IPS-18a (cell line): ENCODE results near the gene MFN2.
"Not testable (repeated sequence)": the region's sequence is repeated elsewhere in the genome, so short reads cannot be mapped to it uniquely, and the experiment has no call there.

Experiments
- H3K27ac ChIP-seq: one replicate; pipeline ENCODE4 v1.5.1; 2013; ENCODE audit warnings: low read length
- H3K27me3 ChIP-seq: one replicate; pipeline ENCODE4 v1.6.1; 2013; ENCODE audit warnings: mild to moderate bottlenecking, low read length; ENCODE audit not compliant: control insufficient read depth, insufficient read depth
- H3K36me3 ChIP-seq: one replicate; pipeline ENCODE4 v1.6.1; 2013; ENCODE audit warnings: low read depth, low read length; ENCODE audit not compliant: control insufficient read depth
- H3K4me1 ChIP-seq: one replicate; pipeline ENCODE4 v1.6.1; 2013; ENCODE audit warnings: low read depth, low read length; ENCODE audit not compliant: control insufficient read depth
- H3K4me3 ChIP-seq: one replicate; pipeline ENCODE4 v1.5.1; 2013; ENCODE audit warnings: low read length
- H3K9ac ChIP-seq: one replicate; pipeline ENCODE4 v1.6.1; 2013; ENCODE audit warnings: mild to moderate bottlenecking, low read length, moderate library complexity
- H3K9me3 ChIP-seq: one replicate; pipeline ENCODE4 v1.6.1; 2013; ENCODE audit warnings: low read depth, low read length; ENCODE audit not compliant: control insufficient read depth

MFN2 gene

DNA sequence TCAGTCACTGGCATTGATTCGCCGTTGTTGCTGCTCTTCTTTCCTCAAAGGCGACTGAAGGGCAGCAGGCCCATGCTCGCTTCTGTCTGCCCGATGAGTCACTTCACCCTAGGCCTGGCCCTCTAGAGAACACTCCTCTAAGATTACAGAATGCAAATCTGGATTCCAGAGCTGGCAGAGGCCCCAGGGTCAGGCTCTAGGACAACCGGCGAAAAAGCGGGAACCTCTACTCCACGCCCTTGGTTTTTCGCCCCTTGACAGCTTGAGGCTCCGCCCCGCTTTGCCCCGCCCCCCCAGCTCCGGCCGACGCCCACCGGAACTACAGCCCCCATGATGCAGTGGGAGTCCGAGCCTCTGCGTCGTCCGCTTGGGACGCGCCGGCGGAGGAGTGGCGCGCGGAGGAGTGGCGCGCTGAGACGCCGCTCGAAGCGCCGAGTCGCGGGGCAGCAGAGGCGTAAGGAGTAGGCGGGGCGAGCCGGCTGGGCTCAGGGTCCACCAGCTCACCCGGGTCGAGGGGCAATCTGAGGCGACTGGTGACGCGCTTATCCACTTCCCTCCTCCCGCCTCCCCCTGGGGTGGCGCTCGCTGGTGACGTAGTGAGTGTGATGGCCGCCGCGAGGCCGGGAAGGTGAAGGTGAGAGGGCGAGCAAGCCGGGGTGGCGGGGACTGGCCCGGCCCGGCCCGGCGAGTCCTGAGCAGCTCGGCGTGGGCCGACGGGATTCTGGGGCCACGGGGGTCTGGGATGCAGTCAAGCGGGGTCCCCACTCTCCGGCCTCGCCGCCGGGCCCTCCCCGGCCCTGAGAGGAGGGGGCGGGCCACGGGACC, at the start of gene MFN2:
MFN2 (plus strand) TSS at position 594 of the 825 bp plus-strand sequence. CDS start 8,725 bp downstream, outside the sequence.
- Histone ChIP-seq H3K4me3 (peak within 1 kb of the TSS; percentile 99), H3K9me3 (no peaks in the 10 kb centered on the region), H3K9ac (peak within 1 kb of the TSS; percentile 93), H3K27ac (peak within 1 kb of the TSS; percentile 73), H3K36me3 (peaks cover 33% of the 10 kb centered on the region), H3K4me1 (peaks cover 7% of the 10 kb centered on the region), H3K27me3 (no peaks in the 10 kb centered on the region)

DNA sequence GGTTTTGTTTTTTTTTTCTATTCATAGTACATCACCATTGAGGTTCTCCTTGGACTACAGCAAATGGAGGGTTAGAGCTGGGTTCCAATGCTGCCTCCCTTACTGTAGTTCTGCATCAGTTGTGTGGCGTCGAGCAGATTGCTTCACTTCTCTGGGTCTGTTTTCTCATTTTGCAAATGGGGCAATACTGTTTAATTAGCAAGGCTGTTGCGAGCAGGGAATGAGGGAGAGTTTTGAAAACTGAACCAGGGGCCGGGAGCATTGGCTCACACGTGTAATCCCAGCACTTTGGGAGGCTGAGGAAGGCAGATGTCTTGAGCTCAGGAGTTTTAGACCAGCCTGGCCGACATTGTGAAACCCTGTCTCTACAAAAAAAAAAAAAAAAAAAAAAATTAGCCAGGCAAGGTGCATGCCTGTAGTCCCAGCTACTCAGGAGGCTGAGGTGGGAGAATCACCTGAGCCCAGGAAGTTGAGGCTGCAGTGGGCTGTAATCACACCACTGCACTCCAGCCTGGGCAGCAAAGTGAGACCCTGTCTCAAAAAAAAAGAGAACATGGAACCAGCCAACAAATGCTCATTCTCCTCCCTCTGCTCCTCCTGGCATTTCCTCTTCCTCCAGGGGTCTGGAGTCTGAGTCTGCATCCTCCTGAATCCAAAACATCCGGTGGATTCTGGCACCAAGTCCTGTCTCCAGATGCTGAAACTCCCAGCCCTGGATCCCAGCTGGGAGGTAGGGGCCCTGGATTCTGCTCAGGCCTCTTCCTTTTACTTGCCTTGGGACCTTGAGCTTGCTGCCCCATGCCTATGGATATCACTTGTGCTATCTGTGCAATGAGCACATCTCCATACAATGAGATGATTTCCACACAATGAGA, 49.4 kb upstream of the MFN2 start:
- H3K4me3 ChIP-seq = no peak overlapping the region
- no peak overlapping the region for H3K9ac ChIP-seq
- no peaks in the 10 kb centered on the region for H3K36me3 ChIP-seq
- no peaks in the 10 kb centered on the region for H3K9me3 ChIP-seq
- no peak overlapping the region for H3K27ac ChIP-seq
- H3K27me3 ChIP-seq = no peaks in the 10 kb centered on the region
- peaks cover 4% of the 10 kb centered on the region for H3K4me1 ChIP-seq

DNA sequence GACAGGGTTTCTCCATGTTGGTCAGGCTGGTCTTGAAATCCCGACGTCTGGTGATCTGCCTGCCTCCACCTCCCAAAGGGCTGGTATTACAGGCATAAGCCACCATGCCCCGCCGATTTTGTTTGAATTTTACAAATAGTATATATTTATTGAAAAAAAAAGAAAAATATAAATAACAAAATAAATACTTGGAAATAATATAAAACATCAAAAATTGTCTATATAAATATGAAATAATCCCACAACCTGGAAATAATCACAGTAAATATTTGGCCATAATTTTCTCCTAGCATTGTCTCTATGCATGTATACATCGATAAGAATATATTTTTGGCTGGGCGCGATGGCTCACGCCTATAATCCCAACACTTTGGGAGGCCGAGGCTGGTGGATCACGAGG, 48.4 kb upstream of the MFN2 start:
- H3K4me1 ChIP-seq = peaks cover 4% of the 10 kb centered on the region

DNA sequence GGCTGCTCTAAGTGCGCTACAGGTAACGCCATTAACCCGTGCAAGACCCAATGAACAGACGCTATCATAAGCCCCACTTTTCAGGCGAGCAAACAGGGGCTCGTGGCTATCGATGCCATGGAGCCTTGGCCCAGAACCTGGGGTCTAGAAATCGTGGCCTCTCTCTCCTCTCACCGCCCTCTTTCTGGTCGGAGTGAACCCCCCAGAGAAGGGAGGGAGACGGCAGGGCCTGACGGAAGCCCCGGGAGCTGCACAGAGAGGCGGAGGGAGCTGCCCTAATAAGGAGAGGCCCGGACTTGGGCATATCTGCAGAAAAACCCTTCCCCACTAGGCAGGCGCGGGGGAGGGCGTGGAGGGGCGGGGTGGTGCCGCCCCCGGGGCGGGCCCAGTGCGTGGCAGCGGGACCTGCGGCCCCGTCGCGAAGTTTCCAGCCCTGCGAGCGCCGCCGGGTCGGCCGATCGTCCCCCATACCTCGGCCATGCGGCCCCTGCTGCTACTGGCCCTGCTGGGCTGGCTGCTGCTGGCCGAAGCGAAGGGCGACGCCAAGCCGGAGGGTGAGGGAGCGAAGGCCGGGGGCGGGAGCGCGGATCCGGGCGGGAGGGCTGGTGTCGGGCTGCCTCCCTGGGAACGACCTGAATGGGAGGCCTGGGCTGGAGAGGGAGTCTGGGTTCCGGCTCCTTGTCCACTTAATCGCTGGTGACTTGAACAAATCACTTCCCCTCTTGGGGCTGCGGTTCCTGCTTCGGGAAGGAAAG, 45.8 kb upstream of the MFN2 start, which contains the start of gene PLOD1:
PLOD1 (plus strand) TSS at position 416 of the 755 bp plus-strand sequence; CDS start at position 479, 63 bp downstream.
- no peaks in the 10 kb centered on the region for H3K27me3 ChIP-seq
- H3K36me3 ChIP-seq = no peaks in the 10 kb centered on the region
- H3K4me1 ChIP-seq = peaks cover 4% of the 10 kb centered on the region
- H3K4me3 ChIP-seq = peak within 1 kb of the TSS; percentile 85
- peak within 1 kb of the TSS; percentile 91 for H3K27ac ChIP-seq
- peak within 1 kb of the TSS; percentile 94 for H3K9ac ChIP-seq
- H3K9me3 ChIP-seq = no peaks in the 10 kb centered on the region

More for the DNA sequence above, 48.4 kb upstream of the MFN2 start:
- no peak overlapping the region for H3K27ac ChIP-seq
- H3K9me3 ChIP-seq = no peaks in the 10 kb centered on the region
- H3K4me3 ChIP-seq = no peak overlapping the region
- H3K36me3 ChIP-seq = no peaks in the 10 kb centered on the region
- no peaks in the 10 kb centered on the region for H3K27me3 ChIP-seq
- H3K9ac ChIP-seq = no peak overlapping the region

DNA sequence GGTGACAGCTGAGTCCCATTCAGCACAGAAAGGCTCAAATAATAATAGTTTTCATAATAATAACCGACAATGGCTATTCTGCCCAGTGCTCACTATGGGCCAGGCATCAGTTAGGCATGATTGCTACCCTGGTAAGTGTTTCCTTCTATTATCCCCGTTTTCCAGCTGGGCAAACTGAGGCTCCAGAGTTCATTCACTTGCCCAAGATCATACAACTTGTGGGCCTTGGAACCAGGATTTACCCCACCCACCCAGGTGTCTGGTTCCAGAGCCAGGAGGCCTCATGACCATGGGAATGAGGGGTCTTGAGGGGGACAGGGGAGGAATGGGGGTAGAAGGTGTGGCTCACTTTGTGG, 45.2 kb upstream of the MFN2 start:
- no peaks in the 10 kb centered on the region for H3K36me3 ChIP-seq
- H3K27ac ChIP-seq = peak overlapping the region; percentile 14
- peak overlapping the region; percentile 85 for H3K4me3 ChIP-seq
- H3K27me3 ChIP-seq = no peaks in the 10 kb centered on the region
- H3K9me3 ChIP-seq = no peaks in the 10 kb centered on the region
- peak overlapping the region; percentile 94 for H3K9ac ChIP-seq
- peaks cover 4% of the 10 kb centered on the region for H3K4me1 ChIP-seq

DNA sequence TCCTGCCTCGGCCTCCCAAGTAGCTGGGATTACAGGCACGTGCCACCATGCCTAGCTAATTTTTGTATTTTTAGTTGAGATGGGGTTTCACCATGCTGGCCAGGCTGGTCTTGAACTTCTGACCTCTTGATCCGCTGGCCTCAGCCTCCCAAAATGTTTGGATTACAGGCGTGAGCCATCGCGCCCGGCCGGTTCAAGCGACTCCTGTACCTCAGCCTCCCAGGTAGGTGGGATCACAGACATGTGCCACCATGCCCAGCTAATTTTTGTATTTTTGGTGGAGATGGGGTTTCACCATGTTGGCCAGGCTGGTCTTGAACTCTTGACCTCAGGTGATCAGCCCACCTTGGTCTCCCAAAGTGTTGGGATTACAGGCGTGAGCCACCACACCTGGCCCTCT, 44.5 kb upstream of the MFN2 start:
- not testable (repeated sequence) for H3K36me3 ChIP-seq, H3K27me3 ChIP-seq, H3K4me1 ChIP-seq, H3K27ac ChIP-seq, H3K9ac ChIP-seq, H3K9me3 ChIP-seq, H3K4me3 ChIP-seq

DNA sequence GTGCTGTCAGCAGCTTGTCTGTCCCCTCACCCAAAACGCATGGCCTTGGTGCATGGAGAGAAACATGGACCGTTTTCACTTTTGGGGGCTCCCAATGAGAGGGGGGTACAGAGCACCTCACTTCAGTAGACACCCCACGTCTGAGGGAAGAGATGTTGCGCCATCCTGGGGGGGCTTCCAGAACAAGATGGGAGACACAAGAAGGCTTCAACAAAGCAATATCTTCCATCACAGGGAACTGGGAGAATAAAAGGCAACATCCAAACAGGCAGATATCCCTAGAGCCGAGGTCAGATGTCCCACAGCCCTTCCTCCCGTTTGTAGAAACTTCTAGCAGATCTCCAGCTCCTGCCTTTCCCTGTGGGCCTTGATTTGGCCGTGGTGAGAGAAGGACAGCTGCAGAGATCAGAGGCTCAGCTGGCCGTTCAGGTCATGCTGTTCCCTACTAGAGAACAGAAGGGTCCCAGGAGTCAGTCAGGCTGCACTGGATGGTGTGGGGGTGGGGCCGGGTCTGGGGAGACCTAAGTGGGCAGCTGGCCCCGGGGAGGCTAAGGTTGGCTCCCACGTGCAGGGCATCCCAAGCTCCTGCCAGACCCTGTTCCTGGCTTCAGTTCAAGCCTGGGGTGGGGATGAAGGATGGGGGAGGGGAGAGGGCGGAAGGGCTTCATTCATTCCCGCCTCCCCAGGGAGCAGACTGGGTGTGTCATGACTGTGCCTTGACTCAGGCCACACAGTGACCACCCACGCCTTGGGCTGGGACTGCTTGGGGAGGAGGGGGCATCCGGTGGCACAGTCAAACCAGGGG, 41.3 kb upstream of the MFN2 start:
- peaks cover 6% of the 10 kb centered on the region for H3K4me1 ChIP-seq
- H3K9ac ChIP-seq = no peak overlapping the region
- H3K4me3 ChIP-seq = no peak overlapping the region

DNA sequence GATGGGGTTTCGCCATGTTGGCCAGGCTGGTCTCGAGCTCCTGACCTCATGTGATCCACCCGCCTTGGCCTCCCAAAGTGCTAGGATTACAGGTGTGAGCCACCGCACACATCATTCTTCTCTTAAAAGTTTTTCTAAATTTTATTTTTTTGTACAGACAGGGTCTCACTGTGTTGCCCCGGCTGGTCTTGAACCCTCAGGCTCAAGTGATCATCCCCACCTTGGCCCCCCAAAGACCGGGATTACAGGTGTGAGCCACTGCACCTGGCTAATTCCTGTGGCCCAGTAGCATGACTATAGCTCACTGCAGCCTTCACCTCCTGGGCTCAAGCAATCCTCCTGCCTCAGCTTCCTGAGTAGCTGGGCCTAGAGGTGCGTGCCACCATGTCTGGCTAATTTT, 40.5 kb upstream of the MFN2 start:
- not testable (repeated sequence) for H3K4me1 ChIP-seq, H3K9me3 ChIP-seq, H3K27me3 ChIP-seq, H3K4me3 ChIP-seq, H3K27ac ChIP-seq, H3K9ac ChIP-seq, H3K36me3 ChIP-seq

More for the DNA sequence above, 41.3 kb upstream of the MFN2 start:
- H3K27me3 ChIP-seq = no peaks in the 10 kb centered on the region
- H3K27ac ChIP-seq = no peak overlapping the region
- H3K36me3 ChIP-seq = no peaks in the 10 kb centered on the region
- no peaks in the 10 kb centered on the region for H3K9me3 ChIP-seq

DNA sequence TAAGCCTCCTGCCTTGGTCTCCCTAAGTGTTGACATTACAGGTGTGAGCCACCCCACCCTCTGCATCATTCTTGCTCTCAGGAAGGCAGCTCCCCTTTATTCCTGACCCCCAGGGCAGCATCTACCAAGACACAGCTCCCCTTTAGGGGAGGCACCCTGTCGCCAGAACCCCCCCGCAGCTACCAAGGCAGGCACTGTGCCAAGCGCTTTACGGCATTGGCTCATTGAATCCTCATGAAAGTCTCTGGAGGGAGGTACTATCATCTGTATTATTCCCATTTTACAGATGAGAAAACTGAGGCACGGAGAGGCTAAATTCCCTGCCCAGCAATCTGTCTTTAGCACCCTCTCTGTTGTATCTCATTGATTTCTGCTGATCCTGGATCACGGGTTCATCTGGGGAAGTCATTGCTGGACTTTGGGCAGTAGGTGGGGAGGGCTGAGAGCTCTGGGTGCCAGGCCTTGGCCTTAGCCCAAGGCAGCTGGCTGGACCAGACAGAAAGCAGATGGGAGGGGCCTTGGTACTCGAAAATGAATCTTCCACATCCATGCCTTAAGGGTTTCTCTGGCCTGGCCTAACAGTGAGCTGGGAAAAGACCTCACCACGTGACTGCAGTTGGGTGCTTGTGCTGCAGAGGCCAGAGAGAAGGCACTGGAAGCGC, 39.9 kb upstream of the MFN2 start:
- Histone ChIP-seq H3K27ac (no peak overlapping the region), H3K9ac (no peak overlapping the region), H3K9me3 (no peaks in the 10 kb centered on the region), H3K4me3 (no peak overlapping the region), H3K4me1 (peaks cover 11% of the 10 kb centered on the region), H3K36me3 (no peaks in the 10 kb centered on the region), H3K27me3 (no peaks in the 10 kb centered on the region)

DNA sequence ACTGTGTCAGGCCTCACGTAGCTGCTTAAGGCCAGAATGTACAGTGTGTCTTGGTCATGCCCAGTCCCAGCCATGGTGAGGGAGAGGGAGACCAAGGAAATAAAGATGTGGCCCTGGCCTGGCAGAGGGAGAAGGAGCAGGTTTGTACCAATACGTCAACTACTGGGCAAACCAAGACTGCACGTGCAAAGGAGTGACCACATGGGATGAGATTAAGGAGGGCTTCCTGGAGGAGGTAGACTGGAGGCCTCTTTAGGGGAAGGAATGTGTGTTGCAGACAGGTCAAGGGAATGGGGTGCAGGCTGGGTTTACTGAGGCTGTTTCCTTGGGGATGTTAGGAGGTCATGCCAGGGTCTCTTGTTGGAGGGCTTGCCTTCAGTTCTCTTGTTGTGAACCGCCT, 38.0 kb upstream of the MFN2 start:
- no peaks in the 10 kb centered on the region for H3K27me3 ChIP-seq
- H3K36me3 ChIP-seq = no peaks in the 10 kb centered on the region
- peaks cover 11% of the 10 kb centered on the region for H3K4me1 ChIP-seq
- no peak overlapping the region for H3K27ac ChIP-seq
- H3K9me3 ChIP-seq = no peaks in the 10 kb centered on the region
- H3K4me3 ChIP-seq = no peak overlapping the region
- no peak overlapping the region for H3K9ac ChIP-seq
